Fibroblast of the aortic adventitia (primary cell): Measurements from ENCODE around the gene TDP2. TPM values are rescaled to one million over a fixed set of nuclear protein-coding genes. Genes with fewer than 3 reads are reported as not detected.

Experiments used
- DNase-seq: peaks from one replicate; pipeline ENCODE4 v3.0.0-alpha.2; 2010; ENCODE audit warnings: low read depth
- H3K4me3 ChIP-seq: 2 replicates; pipeline ENCODE4 v1.5.1; 2011; ENCODE audit warnings: low read depth, mild to moderate bottlenecking, control low read depth, low read length, moderate library complexity
- CTCF ChIP-seq: IDR thresholded peaks from 2 replicates; pipeline ENCODE4 v1.5.1; 2011; ENCODE audit warnings: mild to moderate bottlenecking, low read length, control low read depth, inconsistent platforms; ENCODE audit not compliant: insufficient read depth
- total RNA-seq: library from RNA; depleted of rRNA; stranded (reverse); fragments of >200 nt; gene quantifications from 2 replicates; pipeline ENCODE4 v1.2.3, GENCODE V29; 2012; ENCODE audit warnings: low replicate concordance

Gene TDP2
- total RNA-seq = 29.5 and 44.4 TPM in 2 replicates

GRCh38 chr6:24666641-24667377 lies at the start of gene TDP2, which contains the start of gene ACOT13:
Gene TDP2, minus strand, starts transcription at chr6:24666899. Its CDS starts 37 bp downstream, at chr6:24666862.
Gene ACOT13, plus strand, starts transcription at chr6:24667077. Its CDS starts 187 bp downstream, at chr6:24667264.
- peak within 1 kb of the TSS; percentile 100 for H3K4me3 ChIP-seq
- peak; percentile 97 for DNase-seq

GRCh38 chr6:24710519-24711303 lies 44.0 kb upstream of the TDP2 start:
- DNase-seq = no peak
- no peak overlapping the region for H3K4me3 ChIP-seq
- TF ChIP-seq CTCF = no peak

More at GRCh38 chr6:24666641-24667377, at the start of gene TDP2, which contains the start of gene ACOT13:
- TF ChIP-seq CTCF = peak; percentile 74

GRCh38 chr6:24709014-24709711 lies 42.5 kb upstream of the TDP2 start:
- no peak overlapping the region for H3K4me3 ChIP-seq
- DNase-seq = no peak
- no peak for TF ChIP-seq CTCF

GRCh38 chr6:24708612-24709011 lies 41.9 kb upstream of the TDP2 start:
- DNase-seq = no peak
- H3K4me3 ChIP-seq = no peak overlapping the region
- no peak for TF ChIP-seq CTCF

- DNase-seq = no peak
- no peak overlapping the region for H3K4me3 ChIP-seq
- no peak for TF ChIP-seq CTCF
Measured at GRCh38 chr6:24704468-24704867, 37.8 kb upstream of the TDP2 start.

GRCh38 chr6:24702720-24703282 lies 36.1 kb upstream of the TDP2 start:
- TF ChIP-seq CTCF = no peak
- no peak overlapping the region for H3K4me3 ChIP-seq
- DNase-seq = no peak
